Measurements from ENCODE around the gene TAS2R1.
"Not testable (repeated sequence)": the region's sequence is repeated elsewhere in the genome, so short reads cannot be mapped to it uniquely, and the experiment has no call there.

The TAS2R1 gene

GRCh38 chr5:9622971-9623421, 7.2 kb downstream of the TAS2R1 start:
- peak; percentile 17 for DNase-seq (ENCODE audit: low read depth, low spot score)

GRCh38 chr5:9621379-9621903, 8.7 kb downstream of the TAS2R1 start:
- no peak for DNase-seq (ENCODE audit: low read depth, low spot score)

- no peak for DNase-seq (ENCODE audit: low read depth, low spot score)
Measured at GRCh38 chr5:9619331-9620092, 10.6 kb downstream of the TAS2R1 start.

DNA sequence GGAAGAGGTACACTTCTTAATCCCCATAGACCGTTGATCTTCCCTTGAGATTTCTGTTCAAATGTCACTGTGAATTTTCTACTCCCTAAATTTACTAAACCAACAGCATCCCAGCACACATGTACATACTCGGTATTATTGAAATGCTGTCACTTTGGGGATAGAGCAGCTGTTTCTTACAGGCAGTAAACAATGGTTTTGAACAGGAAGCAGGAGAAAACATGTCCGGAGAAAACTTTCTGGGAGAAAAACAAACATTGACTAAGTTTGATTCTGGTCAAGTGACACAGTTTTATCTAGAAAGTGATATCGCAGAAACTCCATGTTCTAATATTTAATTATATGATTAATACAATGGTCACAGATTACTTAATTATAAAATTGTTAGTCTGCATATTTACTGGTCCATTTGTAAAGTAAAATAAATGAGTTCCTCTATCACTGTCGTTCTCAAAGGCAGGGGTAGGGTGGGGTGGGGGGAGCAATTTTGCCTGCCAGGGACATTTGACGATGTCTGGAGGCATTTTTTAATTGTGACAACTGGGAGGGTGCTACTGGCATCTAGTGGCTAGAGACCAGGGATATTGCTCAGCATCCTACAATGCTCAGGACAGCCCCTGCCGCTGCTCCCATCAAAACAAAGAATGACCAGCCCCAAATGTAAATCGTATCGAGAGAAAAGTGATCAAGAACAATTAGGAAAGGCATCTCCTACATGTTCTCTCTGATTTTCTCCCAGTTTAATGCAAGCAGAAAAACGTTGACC, 12.2 kb downstream of the TAS2R1 start:
- DNase-seq (ENCODE audit: low read depth, low spot score), result no peak

DNA sequence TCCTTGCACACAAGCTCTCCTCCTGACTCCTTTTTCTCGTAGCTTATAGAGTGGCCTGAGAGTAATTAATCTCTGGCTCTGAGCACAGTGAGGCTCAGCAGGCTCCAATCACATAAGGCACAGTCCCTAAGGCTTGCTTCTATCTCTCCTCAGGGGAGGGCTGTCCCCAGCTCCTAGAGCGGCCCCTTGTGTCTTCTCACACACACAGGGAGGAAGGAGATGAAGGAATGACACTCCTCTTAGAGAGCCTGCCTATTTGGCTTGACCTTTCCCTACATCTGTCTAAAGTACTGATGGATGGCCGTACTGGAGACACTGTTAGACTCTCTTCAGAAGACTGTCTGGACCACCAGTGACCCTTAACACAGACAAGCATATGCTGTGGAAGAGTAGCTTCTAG, 12.9 kb downstream of the TAS2R1 start:
- DNase-seq (ENCODE audit: low read depth, low spot score), result no peak

- no peak for DNase-seq (ENCODE audit: low read depth, low spot score)
Measured at GRCh38 chr5:9615331-9615730, 14.8 kb downstream of the TAS2R1 start.

GRCh38 chr5:9613360-9613759, 16.8 kb downstream of the TAS2R1 start:
- DNase-seq (ENCODE audit: low read depth, low spot score), result no peak

- DNase-seq (ENCODE audit: low read depth, low spot score), result no peak
Measured at GRCh38 chr5:9610969-9611368, 19.2 kb downstream of the TAS2R1 start.

GRCh38 chr5:9610364-9610763, 19.8 kb downstream of the TAS2R1 start:
- DNase-seq (ENCODE audit: low read depth, low spot score), result no peak

DNA sequence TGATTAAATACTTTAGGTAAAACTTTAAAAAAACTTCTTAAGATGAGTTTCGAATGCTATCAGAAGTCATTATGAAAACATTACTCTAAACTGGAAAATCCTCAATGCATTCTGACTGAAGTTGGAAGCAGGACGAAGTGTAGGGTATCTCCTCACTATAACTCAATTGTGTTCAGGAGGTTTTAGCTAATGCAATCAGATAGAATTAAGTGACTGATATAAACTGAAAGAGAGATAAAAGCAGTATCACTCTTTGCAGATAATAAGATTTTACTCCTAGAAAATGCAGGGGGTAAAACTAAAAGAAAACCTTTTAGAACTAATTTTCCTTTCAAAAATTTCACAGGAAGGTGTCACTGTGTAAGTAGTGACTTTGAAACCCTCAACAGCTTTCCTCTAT, 22.1 kb downstream of the TAS2R1 start:
- DNase-seq (ENCODE audit: low read depth, low spot score), result no peak

DNA sequence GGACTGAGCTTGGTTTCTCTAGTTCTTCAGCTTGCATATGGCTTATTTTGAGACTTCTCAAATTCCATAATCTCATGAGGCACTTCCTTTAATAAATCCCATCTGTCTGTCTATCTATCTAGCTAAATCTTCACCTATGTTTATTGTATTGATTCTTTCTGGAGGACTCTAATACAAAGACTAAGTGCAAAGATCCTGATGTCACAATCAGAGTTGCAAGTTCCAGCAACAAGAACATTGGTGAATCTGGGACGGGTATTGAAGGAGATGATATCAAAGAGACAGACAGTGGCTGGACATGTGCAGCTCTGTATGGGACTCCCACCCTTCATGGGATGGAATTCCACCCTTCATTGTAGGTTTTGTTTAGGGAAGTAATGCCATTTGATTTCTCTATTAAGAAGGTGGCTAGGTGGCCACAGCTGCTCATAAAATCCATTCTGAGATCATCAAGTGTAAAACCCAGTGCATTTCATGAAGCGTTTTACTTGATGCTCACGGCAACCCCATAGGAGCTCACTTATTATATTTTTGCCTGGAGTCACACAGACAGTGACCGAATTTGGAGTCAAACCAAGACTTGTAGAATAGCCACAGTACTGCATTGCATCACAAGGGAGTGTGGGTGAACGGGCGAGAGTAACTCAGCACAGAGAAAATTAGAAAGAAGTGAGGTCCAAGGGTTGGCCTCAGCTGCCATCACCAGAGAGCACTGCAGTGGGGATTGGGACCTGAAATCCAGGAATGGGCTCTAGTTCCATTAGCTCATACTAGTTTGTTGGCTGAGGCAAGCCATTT, 24.9 kb downstream of the TAS2R1 start:
- DNase-seq (ENCODE audit: low read depth, low spot score), result no peak

- DNase-seq (ENCODE audit: low read depth, low spot score), result no peak
Measured at GRCh38 chr5:9604416-9604815, 25.7 kb downstream of the TAS2R1 start.

DNA sequence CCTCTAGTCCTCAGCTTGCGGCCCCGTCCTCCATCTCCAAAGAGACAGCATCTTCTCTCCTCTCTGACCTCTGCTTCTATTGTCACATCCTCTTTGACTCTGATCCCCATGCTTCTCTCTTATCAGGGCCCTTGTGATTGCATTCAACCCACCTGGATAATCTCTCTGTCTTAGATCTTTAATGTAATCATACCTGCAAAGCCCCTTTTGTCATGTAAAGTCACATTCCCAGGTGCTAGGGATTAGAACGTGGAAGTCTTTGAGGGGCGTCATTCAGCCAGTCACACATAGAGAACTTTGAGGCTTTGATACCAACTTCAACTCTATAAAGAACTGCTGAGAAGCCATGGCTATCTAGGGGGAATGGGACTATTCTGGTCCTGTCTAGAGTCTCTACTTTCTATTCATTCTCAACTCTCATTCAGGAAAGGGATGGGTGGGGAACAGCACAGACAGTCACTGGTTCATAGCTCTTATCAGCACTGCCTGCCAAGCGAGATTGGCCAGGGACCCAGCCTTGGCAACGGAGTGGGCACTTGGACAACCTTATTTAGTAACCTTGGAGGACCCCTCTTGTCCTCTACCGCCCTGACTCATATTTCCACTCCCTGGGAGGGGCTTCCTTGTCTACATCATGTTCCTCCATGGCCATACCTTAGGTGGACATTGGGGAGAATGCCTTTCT, 29.0 kb downstream of the TAS2R1 start:
- DNase-seq (ENCODE audit: low read depth, low spot score), result no peak

GRCh38 chr5:9599391-9599790, 30.8 kb downstream of the TAS2R1 start:
- no peak for DNase-seq (ENCODE audit: low read depth, low spot score)

DNA sequence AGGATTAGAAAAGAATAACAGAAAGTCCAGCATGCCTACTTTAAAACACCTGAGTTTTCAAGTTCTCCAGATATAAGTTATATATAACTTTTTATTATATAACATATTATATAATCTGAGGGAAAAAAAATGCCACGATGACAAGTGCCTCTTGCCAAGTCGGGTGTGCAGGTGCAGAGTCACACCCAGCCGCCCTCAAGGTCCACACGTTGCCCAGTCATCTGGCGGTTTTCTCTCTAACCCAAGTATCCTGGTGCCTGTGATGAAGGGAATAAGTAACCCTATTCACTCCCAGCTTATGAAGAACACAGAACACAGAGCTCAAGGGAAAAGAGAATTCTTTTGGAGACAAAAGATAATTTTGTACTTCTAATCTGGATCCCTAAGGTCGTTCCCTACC, 31.8 kb downstream of the TAS2R1 start:
- DNase-seq (ENCODE audit: low read depth, low spot score), result not testable (repeated sequence)

DNA sequence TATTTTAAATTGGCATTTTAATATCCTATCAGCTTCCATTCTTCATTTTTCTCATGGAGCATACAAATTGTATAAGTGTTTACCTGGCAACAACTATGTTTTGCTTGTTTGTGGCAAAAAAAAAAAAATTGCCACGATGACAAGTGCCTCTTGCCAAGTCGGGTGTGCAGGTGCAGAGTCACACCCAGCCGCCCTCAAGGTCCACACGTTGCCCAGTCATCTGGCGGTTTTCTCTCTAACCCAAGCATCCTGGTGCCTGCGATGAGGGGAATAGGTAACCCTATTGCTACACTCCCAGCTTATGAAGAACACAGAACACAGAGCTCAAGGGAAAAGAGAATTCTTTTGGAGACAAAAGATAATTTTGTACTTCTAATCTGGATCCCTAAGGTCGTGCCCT, 32.8 kb downstream of the TAS2R1 start:
- not testable (repeated sequence) for DNase-seq (ENCODE audit: low read depth, low spot score)

- no peak for DNase-seq (ENCODE audit: low read depth, low spot score)
Measured at GRCh38 chr5:9596824-9597223, 33.3 kb downstream of the TAS2R1 start.

- no peak for DNase-seq (ENCODE audit: low read depth, low spot score)
Measured at GRCh38 chr5:9596171-9596780, 33.9 kb downstream of the TAS2R1 start.

DNA sequence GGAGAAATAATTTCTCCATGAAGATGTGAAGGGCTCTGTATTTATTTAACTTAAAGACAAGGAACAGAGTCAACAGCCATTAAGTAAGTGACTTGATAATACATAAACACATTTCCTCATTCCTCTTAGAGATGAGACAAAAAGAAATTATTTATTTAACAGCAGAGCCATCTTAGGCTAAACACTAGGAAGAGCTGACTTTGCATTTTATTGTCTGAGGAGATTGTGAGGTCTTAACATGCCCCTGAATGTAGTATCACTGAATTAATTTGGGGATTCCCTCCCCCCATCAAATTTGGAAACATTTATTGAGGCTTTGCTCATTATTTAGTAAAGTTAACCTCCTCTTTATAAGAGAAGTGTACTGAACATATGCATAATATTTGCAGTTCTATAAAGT, 35.2 kb downstream of the TAS2R1 start:
- no peak for DNase-seq (ENCODE audit: low read depth, low spot score)

DNA sequence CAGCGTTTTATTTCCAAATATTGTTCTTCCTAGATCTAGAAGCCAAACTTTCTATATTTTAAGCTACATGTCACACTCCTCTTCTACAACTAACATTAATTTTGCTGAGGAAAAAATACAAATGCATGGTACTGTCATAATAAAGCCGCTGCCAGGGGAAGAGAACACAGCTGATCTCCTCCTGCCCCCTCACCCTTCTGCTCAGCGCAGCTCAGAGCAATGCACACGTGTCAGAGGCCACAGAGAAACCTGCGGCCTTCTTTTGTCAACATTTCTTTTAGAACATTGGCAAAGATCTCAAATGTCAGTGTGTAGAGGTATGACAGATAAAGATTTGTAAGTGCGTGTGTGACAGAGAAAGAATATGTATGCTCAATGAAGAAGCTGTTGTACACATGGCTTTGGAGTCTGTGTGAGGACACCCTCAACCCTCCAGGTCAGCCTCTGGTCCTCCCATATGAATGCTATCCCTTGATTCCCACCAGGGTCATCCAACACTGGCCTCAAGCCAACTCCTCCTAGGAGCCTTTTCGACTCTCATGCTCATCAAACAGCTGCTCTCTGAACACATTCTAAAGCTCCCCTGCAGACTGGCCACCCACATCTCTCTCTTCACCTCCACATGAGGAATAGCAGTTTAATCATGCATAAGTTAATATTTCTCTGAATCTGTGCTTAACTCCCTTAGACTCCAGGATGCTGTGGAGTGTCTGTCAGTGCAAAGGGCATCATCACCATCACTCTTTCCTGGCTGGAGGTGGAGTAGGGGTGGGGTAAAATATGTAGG, 40.9 kb downstream of the TAS2R1 start:
- no peak for DNase-seq (ENCODE audit: low read depth, low spot score)

Measured in smooth muscle cell of the brain vasculature (primary cell).